Thyroid gland (tissue), 4 donors: ENCODE data around the gene NOX4.
"Not testable (repeated sequence)": the region's sequence is repeated elsewhere in the genome, so short reads cannot be mapped to it uniquely, and the experiment has no call there.

ENCODE experiments used
- CTCF ChIP-seq, 6 experiments: fragments of 200-600 bp in 3 of 6; fragments of 450-650 bp in 3 of 6; sonication (generic) in 3 of 6; IDR thresholded peaks; one replicate each; pipeline ENCODE4 v1.5.1; 2016 to 2019; ENCODE audit warnings: antibody characterized with exemption in 6 of 6, mild to moderate bottlenecking in 2 of 6, inconsistent platforms in 1 of 6, moderate library complexity in 1 of 6
- POLR2A ChIP-seq, 2 donors: fragments of 450-650 bp; IDR thresholded peaks; one replicate each; pipeline ENCODE4 v1.6.1; 2017; ENCODE audit warnings: antibody characterized with exemption in 2 of 2, mild to moderate bottlenecking in 2 of 2, moderate library complexity in 1 of 2

GRCh38 chr11:89378986-89379385 lies 112.2 kb downstream of the NOX4 start:
- not testable (repeated sequence) for TF ChIP-seq CTCF, POLR2A (IDR thresholded peaks at IDR 0.05)
